ENCODE results near the gene SNED1.

- TF ChIP-seq CTCF (IDR thresholded peaks at IDR 0.05) (no peak), POLR2A (IDR thresholded peaks at IDR 0.05) (no peak), EP300 (IDR thresholded peaks at IDR 0.05) (no peak)
Observed at GRCh38 chr2:241121008-241121407, 122.6 kb downstream of the SNED1 start.
